HG03571 (cell line): ENCODE results near the gene KRTAP10-4.
"Not testable (repeated sequence)": the region's sequence is repeated elsewhere in the genome, so short reads cannot be mapped to it uniquely, and the experiment has no call there.

Experiments used
- ATAC-seq: cut with Tn5 transposase; IDR thresholded peaks from one replicate; pipeline ENCODE4 v1.9.1; 2021; ENCODE audit not compliant: unreplicated experiment

KRTAP10-4 gene

GRCh38 chr21:44533891-44534627 is 39.5 kb upstream of the KRTAP10-4 start:
- ATAC-seq: no peak

- no peak for ATAC-seq
These were observed 38.8 kb upstream of the KRTAP10-4 start for GRCh38 chr21:44534688-44535087.

GRCh38 chr21:44535963-44536362 is 37.6 kb upstream of the KRTAP10-4 start:
- ATAC-seq: no peak

- no peak for ATAC-seq
These were observed 35.3 kb upstream of the KRTAP10-4 start for GRCh38 chr21:44537930-44538911.

- ATAC-seq: no peak
These were observed 34.5 kb upstream of the KRTAP10-4 start for GRCh38 chr21:44539046-44539445.

GRCh38 chr21:44539991-44540666 is 33.4 kb upstream of the KRTAP10-4 start, which contains the start of gene KRTAP10-1:
TSS of gene KRTAP10-1 (minus strand) at chr21:44540195. CDS start at chr21:44540150, 45 bp downstream.
- ATAC-seq: no peak

- no peak for ATAC-seq
These were observed 32.7 kb upstream of the KRTAP10-4 start for GRCh38 chr21:44540741-44541288.

GRCh38 chr21:44542716-44543115 is 30.8 kb upstream of the KRTAP10-4 start:
- ATAC-seq: no peak

DNA sequence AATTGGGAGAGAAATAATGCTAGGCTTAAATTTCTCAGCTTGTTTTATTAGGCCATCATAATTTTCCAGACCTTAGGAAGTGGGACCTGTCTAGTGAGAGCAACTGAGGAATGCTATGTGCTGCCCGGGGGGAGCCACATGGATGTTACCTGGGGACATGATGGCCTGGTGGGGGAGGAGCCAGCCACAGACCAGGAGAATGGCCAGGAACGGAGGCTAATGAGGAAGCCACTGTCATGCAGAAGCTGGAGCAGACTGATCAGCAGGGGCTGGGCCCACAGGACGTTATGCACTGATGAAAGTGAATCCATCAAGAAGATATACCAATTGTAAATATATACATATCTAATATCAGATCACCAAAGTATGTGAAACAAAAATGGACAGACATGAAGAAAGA is 29.0 kb upstream of the KRTAP10-4 start:
- ATAC-seq: no peak

DNA sequence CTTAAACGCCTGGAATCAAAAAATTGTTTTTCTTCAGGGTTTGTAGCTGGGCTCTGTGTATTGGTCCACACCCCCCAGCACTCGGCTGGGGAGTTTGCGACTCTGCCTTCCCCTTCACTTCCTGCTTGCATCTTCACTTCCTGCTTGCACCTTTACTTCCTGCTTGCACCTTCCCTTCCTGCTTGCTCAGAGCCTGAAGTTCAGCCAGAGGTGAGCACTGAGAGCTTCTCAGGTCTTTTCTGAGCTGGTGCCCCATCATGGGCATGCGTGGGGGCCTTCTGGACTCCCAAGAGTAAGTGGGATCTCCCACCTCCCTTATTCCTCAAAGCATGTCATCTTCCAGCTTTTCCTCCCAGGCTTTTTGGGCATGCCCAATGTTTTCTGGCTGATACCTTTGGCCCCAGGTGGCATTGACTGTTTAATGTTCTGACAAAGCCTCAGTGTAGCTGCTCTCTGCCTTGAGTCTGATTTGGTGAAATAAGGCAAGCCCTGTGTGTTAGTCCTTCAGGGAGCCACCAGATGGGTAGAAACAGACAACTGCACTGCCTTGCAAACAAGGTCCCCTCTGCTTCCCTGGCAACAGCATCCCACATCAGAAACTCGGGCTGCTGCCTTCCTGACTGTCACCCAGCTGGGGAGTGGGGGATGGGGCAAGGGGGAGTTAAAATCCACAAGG is 25.7 kb upstream of the KRTAP10-4 start:
- no peak for ATAC-seq

DNA sequence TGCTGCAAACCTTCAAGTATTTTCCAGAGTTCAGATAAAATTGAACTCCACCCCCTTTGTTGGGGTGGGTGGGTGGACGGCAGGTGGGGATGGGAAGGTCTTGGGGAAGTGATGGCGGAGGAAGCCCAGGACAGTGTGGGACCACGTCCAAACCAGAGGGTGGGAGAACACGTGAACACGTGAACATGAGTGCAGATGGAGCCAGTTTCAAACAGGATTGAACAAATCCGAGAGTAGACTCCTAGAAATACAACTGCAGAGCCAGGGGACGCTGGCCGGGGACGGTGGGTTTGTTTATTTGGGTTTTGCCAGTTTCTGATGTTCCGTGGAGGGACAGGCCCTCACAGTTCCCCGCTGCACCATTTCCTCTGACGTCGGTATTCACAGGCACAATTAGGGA is 25.1 kb upstream of the KRTAP10-4 start:
- ATAC-seq: no peak

GRCh38 chr21:44548922-44549321 is 24.6 kb upstream of the KRTAP10-4 start:
- no peak for ATAC-seq

DNA sequence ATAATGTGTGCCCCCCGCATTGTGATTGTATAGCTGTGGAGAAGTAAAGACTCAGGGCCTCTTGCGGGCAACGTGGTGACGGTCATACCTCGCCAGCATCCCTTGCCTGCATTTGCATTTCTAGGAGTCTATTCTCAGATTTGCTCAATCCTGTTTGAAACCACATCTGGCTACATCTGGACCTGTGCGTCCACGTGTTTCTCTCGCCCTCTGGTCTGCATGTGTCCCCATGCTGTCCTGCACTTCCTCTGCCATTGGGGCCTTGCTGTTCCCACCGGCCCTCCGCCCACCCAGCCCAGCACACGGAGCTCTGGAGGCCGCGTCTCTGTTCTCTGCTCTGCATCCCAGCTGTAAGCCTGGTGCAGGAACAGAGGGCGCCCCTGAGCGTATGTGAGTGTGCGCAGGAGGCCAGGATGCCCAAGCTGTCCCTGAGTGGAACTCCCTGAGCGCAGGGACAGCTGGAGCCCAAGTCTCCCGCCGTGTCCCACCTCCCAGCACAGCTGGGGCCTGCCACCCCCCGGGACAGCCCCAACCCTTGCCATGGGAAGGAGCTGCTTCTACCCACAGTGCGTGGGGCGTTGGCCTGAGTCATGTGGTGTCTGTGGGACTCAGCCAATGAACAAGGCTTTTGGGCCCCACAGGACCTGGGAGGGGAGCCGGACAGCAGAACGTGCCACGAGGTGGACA is 23.9 kb upstream of the KRTAP10-4 start:
- ATAC-seq: no peak

DNA sequence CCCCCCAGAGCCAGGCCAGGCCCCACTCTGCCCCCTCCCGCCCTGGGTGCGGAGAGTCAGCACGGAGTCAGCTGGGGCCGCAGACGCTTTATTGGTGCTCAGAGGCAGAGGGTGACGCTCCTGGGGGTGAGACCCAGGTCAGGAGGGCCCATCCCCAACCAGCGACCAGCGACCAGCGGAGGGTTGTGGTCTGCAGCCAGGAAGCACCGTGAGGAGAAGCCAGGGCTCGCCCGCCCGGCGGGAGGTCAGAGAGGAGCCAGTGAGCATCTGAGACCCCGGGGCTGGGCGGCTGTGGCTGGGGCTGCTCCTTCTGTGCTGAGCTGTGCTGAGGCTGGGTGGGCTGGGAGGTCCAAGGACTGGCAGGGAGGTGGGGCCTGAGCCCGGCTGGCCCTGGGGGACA is 23.2 kb upstream of the KRTAP10-4 start:
- not testable (repeated sequence) for ATAC-seq

GRCh38 chr21:44550807-44551206 is 22.7 kb upstream of the KRTAP10-4 start:
- no peak for ATAC-seq

GRCh38 chr21:44551340-44551961 is 22.1 kb upstream of the KRTAP10-4 start, which contains the start of gene KRTAP10-2:
TSS of gene KRTAP10-2 (minus strand) at chr21:44551505. CDS start at chr21:44551458, 47 bp downstream.
- no peak for ATAC-seq

GRCh38 chr21:44552136-44552535 is 21.4 kb upstream of the KRTAP10-4 start:
- no peak for ATAC-seq

- ATAC-seq: no peak
These were observed 20.8 kb upstream of the KRTAP10-4 start for GRCh38 chr21:44552681-44553080.

DNA sequence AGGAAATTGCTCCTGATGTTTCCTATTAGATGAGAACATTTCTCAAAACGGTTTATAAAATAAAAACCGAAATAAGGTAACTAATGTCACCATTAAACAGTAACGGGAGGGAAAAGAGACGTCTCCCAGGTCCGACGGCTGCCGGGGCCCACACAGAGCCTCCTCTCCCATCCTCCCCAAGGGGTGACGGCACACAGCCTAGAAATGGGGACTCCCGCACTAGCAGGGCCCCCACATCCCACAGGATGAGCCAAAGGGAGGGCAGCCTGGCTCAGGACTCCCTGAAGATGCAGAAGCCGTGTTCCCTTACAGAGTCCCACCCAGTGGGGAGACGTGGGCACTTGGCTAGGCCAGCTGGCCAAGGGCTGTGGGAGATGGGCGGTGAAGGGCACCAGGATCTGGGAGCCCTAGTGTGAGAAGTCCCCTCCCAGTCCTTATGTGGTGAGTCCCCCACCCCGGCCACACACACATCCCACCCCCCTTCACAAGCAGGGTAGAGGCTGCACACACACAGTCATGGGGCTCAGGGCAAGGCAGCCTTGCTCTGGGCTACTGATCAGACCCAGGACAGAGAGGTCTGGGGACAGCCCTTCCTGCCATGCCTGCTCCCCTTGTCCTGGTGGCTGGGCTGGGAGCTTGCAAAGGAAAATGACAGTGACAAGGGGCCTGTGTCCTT is 18.2 kb upstream of the KRTAP10-4 start:
- no peak for ATAC-seq
